CD4-positive, alpha-beta T cell treated with Interleukin-15 for 4 hours (primary cell): ENCODE measurements around the gene BPTF.
"Not testable (repeated sequence)": the region's sequence is repeated elsewhere in the genome, so short reads cannot be mapped to it uniquely, and the experiment has no call there.

Source experiments
- DNase-seq: peaks from one replicate; pipeline ENCODE4 v3.0.0-alpha.2; 2020; ENCODE audit warnings: low spot score

Gene BPTF

DNA sequence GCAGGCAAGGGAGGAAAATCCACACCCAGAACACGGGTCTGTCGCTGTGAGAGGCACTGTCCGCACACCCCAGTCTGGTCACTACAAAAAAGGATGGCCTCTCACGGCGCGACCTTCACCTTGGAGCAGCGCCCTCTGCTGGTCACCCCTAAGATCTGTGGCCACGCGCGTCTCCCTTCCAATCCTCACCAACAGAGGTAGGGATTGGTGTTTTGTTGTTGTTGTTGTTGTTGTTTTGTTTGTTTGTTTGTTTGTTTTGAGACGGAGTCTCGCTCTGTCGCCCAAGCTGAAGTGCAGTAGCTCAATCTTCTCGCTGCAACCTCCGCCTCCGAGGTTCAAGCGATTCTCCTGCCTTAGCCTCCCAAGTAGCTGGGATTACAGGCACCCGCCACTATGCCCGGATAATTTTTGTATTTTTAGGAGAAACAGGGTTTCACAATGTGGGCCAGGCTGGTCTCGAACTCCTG is 185.9 kb downstream of the BPTF start:
- peak; percentile 59 for DNase-seq

GRCh38 chr17:68013385-68013784 is 188.1 kb downstream of the BPTF start:
- no peak for DNase-seq

GRCh38 chr17:68015081-68015723 is 189.9 kb downstream of the BPTF start:
- DNase-seq, result no peak

GRCh38 chr17:68016838-68017237 is 191.5 kb downstream of the BPTF start:
- DNase-seq, result no peak

DNA sequence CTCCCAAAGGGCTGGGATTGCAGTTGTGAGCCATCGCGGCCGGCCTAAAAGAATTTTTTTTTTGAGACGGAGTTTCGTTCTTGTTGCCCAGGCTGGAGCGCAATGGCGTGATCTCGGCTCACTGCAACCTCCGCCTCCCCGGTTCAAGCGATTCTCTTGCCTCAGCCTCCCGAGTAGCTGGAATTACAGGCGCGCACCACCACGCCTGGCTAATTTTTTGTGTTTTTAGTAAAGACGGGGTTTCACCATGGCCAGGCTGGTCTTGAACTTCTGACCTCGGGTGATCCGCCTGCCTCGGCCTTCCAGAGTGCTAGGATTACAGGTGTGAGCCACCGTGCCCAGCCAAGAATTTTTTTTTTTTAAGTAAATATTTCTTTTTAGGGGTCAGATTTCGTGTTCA is 193.2 kb downstream of the BPTF start:
- not testable (repeated sequence) for DNase-seq

DNA sequence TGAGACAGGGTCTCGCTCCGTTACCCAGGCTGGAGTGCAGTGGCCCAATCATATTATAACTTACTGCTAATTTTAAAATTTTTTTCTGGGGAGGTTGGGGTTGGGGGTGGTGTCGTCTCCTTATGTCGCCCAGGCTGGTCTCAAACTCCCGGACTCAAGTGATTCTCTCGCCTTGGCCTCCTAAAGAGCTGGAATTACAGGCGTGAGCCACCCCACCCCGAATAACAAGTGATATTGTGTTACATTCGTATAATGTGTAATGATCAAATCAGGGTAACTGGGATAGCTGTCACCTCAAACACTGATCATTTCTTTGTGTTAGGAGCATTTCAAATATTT is 194.0 kb downstream of the BPTF start:
- DNase-seq, result no peak

DNA sequence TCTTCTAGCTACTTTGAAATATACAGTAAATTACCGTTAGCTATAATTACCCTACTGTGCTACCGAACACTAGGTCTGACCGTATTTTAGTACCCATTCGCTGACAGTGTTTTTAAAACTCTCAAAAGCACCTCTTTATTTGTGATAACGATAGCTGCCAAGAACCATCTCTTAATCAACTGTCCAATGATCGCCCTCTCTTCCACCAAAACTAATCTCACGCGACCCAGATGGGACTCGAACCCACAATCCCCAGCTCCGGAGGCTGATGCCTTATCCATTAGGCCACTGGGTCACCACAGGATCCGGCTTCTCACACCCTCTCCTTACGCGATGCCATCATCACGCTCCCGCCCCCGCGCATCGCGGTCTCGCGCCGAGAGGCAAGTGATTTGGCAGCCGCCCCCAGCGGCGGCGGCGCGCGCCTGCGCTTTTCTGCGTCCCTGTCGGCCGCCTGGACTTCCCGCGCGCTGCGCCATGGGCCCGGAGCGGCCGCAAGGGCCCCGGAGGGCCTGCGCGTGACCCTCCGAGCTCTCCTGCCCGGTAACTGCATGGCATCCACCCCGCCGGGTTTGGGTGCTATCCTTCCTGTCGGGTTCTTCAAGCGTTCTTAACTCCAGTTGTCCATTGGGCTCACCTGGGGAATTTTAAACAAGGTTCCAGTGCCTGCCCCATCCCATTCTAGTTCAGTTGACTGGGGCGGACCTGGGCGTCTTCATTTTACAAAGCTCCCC is 194.5 kb downstream of the BPTF start:
- peak; percentile 98 for DNase-seq

GRCh38 chr17:68020409-68020756 is 195.1 kb downstream of the BPTF start:
- no peak for DNase-seq

GRCh38 chr17:68020791-68021190 is 195.5 kb downstream of the BPTF start:
- not testable (repeated sequence) for DNase-seq

GRCh38 chr17:68021963-68022362 is 196.7 kb downstream of the BPTF start:
- no peak for DNase-seq

GRCh38 chr17:68022547-68022946 is 197.2 kb downstream of the BPTF start:
- not testable (repeated sequence) for DNase-seq

DNA sequence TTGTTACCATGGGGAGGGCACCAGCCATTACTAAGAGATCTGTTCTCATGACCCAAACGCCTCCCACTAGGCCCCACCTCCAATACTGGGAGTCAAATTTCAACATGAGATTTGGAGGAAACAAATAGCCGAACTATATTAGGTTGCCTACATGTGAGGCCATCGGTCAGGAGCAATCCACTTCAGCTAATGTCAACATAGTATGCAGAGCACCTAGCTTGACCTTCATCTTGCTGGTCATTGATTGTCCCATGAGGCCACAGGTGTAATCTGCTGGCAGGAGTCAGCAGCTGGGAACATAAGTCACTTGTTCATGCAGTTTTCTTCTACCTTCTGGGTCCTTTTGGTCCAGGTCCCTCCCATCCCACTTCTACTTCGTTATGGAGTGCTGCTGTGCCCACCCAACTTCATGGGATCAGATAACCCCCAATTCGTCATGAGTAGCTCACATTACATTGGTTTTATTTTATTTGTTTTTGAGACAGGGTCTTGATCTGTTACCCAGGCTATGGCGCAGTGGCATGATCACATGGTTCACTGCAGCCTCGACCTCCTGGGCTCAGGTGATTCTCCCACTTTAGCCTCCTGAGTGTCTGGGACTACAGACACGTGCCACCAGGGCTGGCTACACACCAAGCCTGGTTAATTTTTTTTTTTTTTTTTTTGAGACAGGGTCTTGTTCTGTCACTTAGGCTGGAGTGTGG is 204.4 kb downstream of the BPTF start:
- no peak for DNase-seq
